IMR-90 (cell line): ENCODE results near the gene MRPL52. TPM values are rescaled to one million over a fixed set of nuclear protein-coding genes. Genes with fewer than 3 reads are reported as not detected.

ENCODE experiments used
- ATAC-seq: fragments of 200-7000 bp; cut with Tn5 transposase; 2 replicates; pipeline ENCODE4 v1.9.1; 2020; ENCODE audit warnings: low read depth, mild to moderate bottlenecking, moderate library complexity
- BruUV-seq: library from RNA; stranded (reverse); fragments of 400-500 nt; replicated peaks from 2 replicates; lab custom pipeline; 2021; lab: Mats Ljungman, UMichigan
- CTCF ChIA-PET: fragments of 300-600 bp; formaldehyde crosslinking; extraction: SDS; loops from one replicate; lab custom pipeline; 2021; ENCODE audit warnings: antibody characterized with exemption; lab: Yijun Ruan, JAX
- POLR2A ChIA-PET: fragments of 300-600 bp; sonication (Branson Sonifier 250); formaldehyde crosslinking; loops from one replicate; lab custom pipeline; 2022; ENCODE audit warnings: antibody characterized with exemption; ENCODE audit not compliant: unreplicated experiment; lab: Charles Lee
- DNase-seq: peaks from one replicate; pipeline ENCODE4 v3.0.0; 2013
- H2AFZ ChIP-seq: replicated peaks from 2 replicates; pipeline ENCODE3; 2013; ENCODE audit warnings: low read length, mild to moderate bottlenecking; ENCODE audit not compliant: poor library complexity
- H2AK5ac ChIP-seq: 2 replicates; pipeline ENCODE4 v1.6.1; 2013; ENCODE audit warnings: low read depth, low read length, inconsistent platforms
- H2AK9ac ChIP-seq: replicated peaks from 2 replicates; pipeline ENCODE3; 2013; ENCODE audit warnings: mild to moderate bottlenecking, low read depth, low read length, moderate library complexity; ENCODE audit not compliant: poor library complexity
- H2BK120ac ChIP-seq: 2 replicates; pipeline ENCODE4 v1.6.1; 2013; ENCODE audit warnings: low read depth, low read length, inconsistent platforms
- H2BK15ac ChIP-seq: 3 replicates; pipeline ENCODE4 v1.6.1; 2013; ENCODE audit warnings: low read depth, low read length, inconsistent platforms
- H2BK20ac ChIP-seq: 2 replicates; pipeline ENCODE4 v1.6.1; 2013; ENCODE audit warnings: low read depth, mild to moderate bottlenecking, inconsistent platforms, low read length, moderate library complexity
- H2BK5ac ChIP-seq: 2 replicates; pipeline ENCODE4 v1.6.1; 2013; ENCODE audit warnings: mild to moderate bottlenecking, low read depth, low read length, inconsistent platforms; ENCODE audit not compliant: poor library complexity, severe bottlenecking
- H3K14ac ChIP-seq: replicated peaks from 2 replicates; pipeline ENCODE4 v1.6.1; 2013; ENCODE audit warnings: low read depth, low read length, inconsistent platforms
- H3K18ac ChIP-seq: 2 replicates; pipeline ENCODE4 v1.6.1; 2013; ENCODE audit warnings: low read depth, low read length, control low read depth
- H3K23ac ChIP-seq: 2 replicates; pipeline ENCODE4 v1.6.1; 2013; ENCODE audit warnings: low read depth, low read length, inconsistent platforms
- H3K27ac ChIP-seq: 2 replicates; pipeline ENCODE4 v1.5.1; 2013; ENCODE audit warnings: mild to moderate bottlenecking, control low read depth, low read length; ENCODE audit not compliant: insufficient read depth
- H3K27me3 ChIP-seq: 2 replicates; pipeline ENCODE4 v1.6.1; 2013; ENCODE audit warnings: low read length; ENCODE audit not compliant: control insufficient read depth, insufficient read depth
- H3K36me3 ChIP-seq: 2 replicates; pipeline ENCODE4 v1.6.1; 2013; ENCODE audit warnings: low read length, mixed read lengths; ENCODE audit not compliant: control insufficient read depth, insufficient read depth
- H3K4ac ChIP-seq: 2 replicates; pipeline ENCODE4 v1.6.1; 2013; ENCODE audit warnings: low read depth, low read length, inconsistent platforms
- H3K4me1 ChIP-seq: 2 replicates; pipeline ENCODE4 v1.6.1; 2013; ENCODE audit warnings: low read length, mixed read lengths; ENCODE audit not compliant: control insufficient read depth, insufficient read depth
- H3K4me2 ChIP-seq: 2 replicates; pipeline ENCODE4 v1.6.1; 2013; ENCODE audit warnings: low read depth, mild to moderate bottlenecking, control low read depth, low read length, moderate library complexity
- H3K4me3 ChIP-seq: 2 replicates; pipeline ENCODE4 v1.5.1; 2013; ENCODE audit warnings: low read depth, mild to moderate bottlenecking, control low read depth, low read length, moderate library complexity; ENCODE audit not compliant: insufficient read depth
- H3K56ac ChIP-seq: 2 replicates; pipeline ENCODE4 v1.6.1; 2013; ENCODE audit warnings: low read length, inconsistent platforms; ENCODE audit not compliant: insufficient read depth; ENCODE audit errors: extremely low read depth
- H3K79me1 ChIP-seq, 2 experiments: 2 replicates each; pipeline ENCODE4 v1.6.1; 2013; ENCODE audit warnings: low read length in 2 of 2, inconsistent platforms in 1 of 2, low read depth in 1 of 2
- H3K9ac ChIP-seq: 2 replicates; pipeline ENCODE4 v1.6.1; 2013; ENCODE audit warnings: low read depth, low read length, control low read depth
- H3K9me1 ChIP-seq: 2 replicates; pipeline ENCODE4 v1.6.1; 2013; ENCODE audit warnings: low read length, inconsistent platforms; ENCODE audit not compliant: insufficient read depth
- H3K9me3 ChIP-seq: 2 replicates; pipeline ENCODE4 v1.6.1; 2013; ENCODE audit warnings: low read length; ENCODE audit not compliant: control insufficient read depth, insufficient read depth
- H4K20me1 ChIP-seq: 2 replicates; pipeline ENCODE4 v1.6.1; 2013; ENCODE audit warnings: low read length, inconsistent platforms; ENCODE audit not compliant: insufficient read depth
- H4K5ac ChIP-seq: 2 replicates; pipeline ENCODE4 v1.6.1; 2013; ENCODE audit warnings: mild to moderate bottlenecking, low read depth, low read length, control low read depth
- H4K8ac ChIP-seq, 2 experiments: 2 replicates each; pipeline ENCODE4 v1.6.1; 2013; ENCODE audit warnings: low read depth in 2 of 2, low read length in 2 of 2, control low read depth in 1 of 2, inconsistent platforms in 1 of 2
- H4K91ac ChIP-seq: 2 replicates; pipeline ENCODE4 v1.6.1; 2013; ENCODE audit warnings: low read depth, low read length, inconsistent platforms; ENCODE audit not compliant: insufficient read depth
- BHLHE40 ChIP-seq: fragments of 150-350 bp; IDR thresholded peaks from 2 replicates; pipeline ENCODE4 v1.6.1; 2016; ENCODE audit warnings: mild to moderate bottlenecking, low read depth, low read length
- CEBPB ChIP-seq: IDR thresholded peaks from 2 replicates; pipeline ENCODE4 v1.6.1; 2012; ENCODE audit warnings: low read depth, low read length, improper control_type of control experiment
- CHD1 ChIP-seq: IDR thresholded peaks from 2 replicates; pipeline ENCODE4 v1.6.1; 2012; ENCODE audit warnings: low read depth, low read length, improper control_type of control experiment
- CTCF ChIP-seq: conservative IDR thresholded peaks from 2 replicates; pipeline ENCODE4 v1.5.1; 2012; ENCODE audit warnings: mild to moderate bottlenecking, low read depth, low read length, improper control_type of control experiment
- ELK1 ChIP-seq: fragments of 150-350 bp; IDR thresholded peaks from 2 replicates; pipeline ENCODE4 v1.6.1; 2016; ENCODE audit warnings: low read depth, mild to moderate bottlenecking, low read length, moderate library complexity, borderline replicate concordance
- MAFK ChIP-seq: IDR thresholded peaks from 2 replicates; pipeline ENCODE4 v1.6.1; 2012; ENCODE audit warnings: low read depth, low read length, improper control_type of control experiment
- MAZ ChIP-seq: IDR thresholded peaks from 2 replicates; pipeline ENCODE4 v1.6.1; 2012; ENCODE audit warnings: low read depth, mild to moderate bottlenecking, low read length, improper control_type of control experiment, moderate library complexity, borderline replicate concordance
- MXI1 ChIP-seq: IDR thresholded peaks from 2 replicates; pipeline ENCODE4 v1.6.1; 2012; ENCODE audit warnings: low read depth, mild to moderate bottlenecking, low read length, moderate library complexity, borderline replicate concordance
- NFE2L2 ChIP-seq: fragments of 150-350 bp; IDR thresholded peaks from 2 replicates; pipeline ENCODE4 v1.6.1; 2016; ENCODE audit warnings: low read depth, mild to moderate bottlenecking, low read length
- POLR2A ChIP-seq: IDR thresholded peaks from 2 replicates; pipeline ENCODE4 v1.6.1; 2012; ENCODE audit warnings: mild to moderate bottlenecking, low read depth, low read length
- RAD21 ChIP-seq: IDR thresholded peaks from 2 replicates; pipeline ENCODE4 v1.6.1; 2012; ENCODE audit warnings: low read length, improper control_type of control experiment
- RCOR1 ChIP-seq: IDR thresholded peaks from 2 replicates; pipeline ENCODE4 v1.6.1; 2012; ENCODE audit warnings: mild to moderate bottlenecking, low read length, improper control_type of control experiment; ENCODE audit not compliant: insufficient replicate concordance
- RFX5 ChIP-seq: IDR thresholded peaks from 2 replicates; pipeline ENCODE4 v1.8.0; 2012; ENCODE audit warnings: low read depth, mild to moderate bottlenecking, low read length, moderate library complexity
- SMC3 ChIP-seq: fragments of 150-350 bp; IDR thresholded peaks from 2 replicates; pipeline ENCODE4 v1.6.1; 2016; ENCODE audit warnings: low read depth, mild to moderate bottlenecking, antibody characterized with exemption, low read length, moderate library complexity
- USF2 ChIP-seq: fragments of 150-350 bp; IDR thresholded peaks from 2 replicates; pipeline ENCODE4 v1.6.1; 2017; ENCODE audit warnings: mild to moderate bottlenecking, antibody characterized with exemption, low read length, low read depth
- WGBS, 2 experiments: methylation state at CpG; one replicate each; pipeline versions ENCODE4 v1.1.5 to v1.1.7; 2013; ENCODE audit warnings: missing lambda C conversion rate in 2 of 2; ENCODE audit not compliant: insufficient read length in 1 of 2; ENCODE audit errors: extremely low coverage in 2 of 2; 5-methylcytosine and 5-hydroxymethylcytosine counted together
- dilution Hi-C: fragments of 300-500 bp; cut with HindIII; formaldehyde crosslinking; loops from one replicate; pipeline ENCODE4 v1.14.3; 2018; ENCODE audit warnings: low sequenced_read_pairs; ENCODE audit not compliant: unreplicated experiment
- in situ Hi-C: fragments of 300-500 bp; cut with MboI; formaldehyde crosslinking; loops from 3 replicates; pipeline ENCODE4 v1.14.3; 2019; ENCODE audit warnings: low sequenced_read_pairs, inconsistent platforms, mixed read lengths
- intact Hi-C: fragments of 100-400 bp; cut with micrococcal nuclease; formaldehyde crosslinking; loops from 2 replicates; pipeline ENCODE4 v1.10.0; 2022
- polyA plus RNA-seq, 3 experiments: library from polyadenylated mRNA; depleted of rRNA; stranded (reverse); fragments of >200 nt; gene quantifications; 2 replicates each; pipeline ENCODE4 v1.2.3, GENCODE V29; 2012; ENCODE audit warnings: low replicate concordance in 1 of 3
- total RNA-seq: library from RNA; depleted of rRNA; stranded (reverse); fragments of >200 nt; gene quantifications from 2 replicates; pipeline ENCODE4 v1.2.3, GENCODE V29; 2012

Gene MRPL52
- total and polyA plus RNA-seq, 2 of the 4 experiments (the other 2 are of a cell fraction): 33.1 to 51.4 TPM

- Histone ChIP-seq H3K14ac (no peak overlapping the region), H3K9me1 (0 out of 2 replicates have a peak, but pooled peaks cover 3% of the 10 kb centered on the region), H4K20me1 (no peaks in the 10 kb centered on the region), H3K27ac (no peak overlapping the region), H2BK5ac (no peak overlapping the region), H3K4ac (no peak overlapping the region), H3K9me3 (no peaks in the 10 kb centered on the region), H3K4me1 (no peaks in the 10 kb centered on the region), H2AFZ (no peak overlapping the region), H3K9ac (no peak overlapping the region), H3K56ac (no peak overlapping the region), H2AK9ac (no peak overlapping the region), H2BK15ac (no peak overlapping the region), H4K91ac (no peak overlapping the region), H3K4me3 (no peak overlapping the region), H4K5ac (no peak overlapping the region), H2AK5ac (no peak overlapping the region), H3K36me3 (no peaks in the 10 kb centered on the region), H4K8ac (no peak overlapping the region), H3K79me1 (no peaks in the 10 kb centered on the region), H2BK20ac (no peak overlapping the region), H3K27me3 (no peaks in the 10 kb centered on the region), H3K4me2 (no peak overlapping the region), H2BK120ac (no peak overlapping the region), H3K18ac (no peak overlapping the region), H3K23ac (no peak overlapping the region)
- intact Hi-C loops (no loop called here), dilution Hi-C loops (no loop called here), in situ Hi-C loops (no loop called here)
- TF ChIP-seq SMC3 (no peak), RAD21 (no peak), BHLHE40 (no peak), ELK1 (no peak), RFX5 (no peak), USF2 (no peak), CTCF (no peak), MAFK (no peak), RCOR1 (no peak), NFE2L2 (no peak), CEBPB (no peak), MAZ (no peak), CHD1 (no peak), MXI1 (no peak), POLR2A (no peak)
- 58% methylated on average over 2 of the region's 5 CpGs; no CpG with 5 or more reads in 1 of the 2 experiments for WGBS, 2 experiments
- no peak for DNase-seq
- no TSS peak for BruUV-seq
- CTCF ChIA-PET: no interaction called here
- POLR2A ChIA-PET: no interaction called here
- ATAC-seq: no peak
Observed at GRCh38 chr14:22808388-22809209, 21.1 kb upstream of the MRPL52 start.
